CD4-positive, alpha-beta T cell (primary cell): ENCODE data around the gene P2RX4. TPM values are rescaled to one million over a fixed set of nuclear protein-coding genes. Genes with fewer than 3 reads are reported as not detected.

Experiments
- ATAC-seq: fragments of 200-7000 bp; cut with Tn5 transposase; one replicate; pipeline ENCODE4 v1.10.0; 2022; ENCODE audit warnings: mild to moderate bottlenecking; ENCODE audit not compliant: poor library complexity
- CTCF ChIA-PET: fragments of 350-600 bp; sonication (Branson Sonifier 250); formaldehyde crosslinking; loops from one replicate; lab custom pipeline; 2021; ENCODE audit warnings: antibody characterized with exemption, inconsistent platforms; lab: Charles Lee
- POLR2A ChIA-PET: fragments of 350-600 bp; sonication (Branson Sonifier 250); formaldehyde crosslinking; loops from one replicate; lab custom pipeline; 2021; ENCODE audit warnings: antibody characterized with exemption, inconsistent platforms; lab: Charles Lee
- DNase-seq, 14 experiments: peaks; one replicate each; pipeline ENCODE4 v3.0.0-alpha.2; 2013 to 2020; ENCODE audit warnings: mixed read lengths in 2 of 14
- H3K27ac ChIP-seq, 2 donors: one replicate each; pipeline versions ENCODE4 v1.5.1 to v1.7.0; 2013; ENCODE audit warnings: low read length in 2 of 2, low read depth in 1 of 2, mild to moderate bottlenecking in 1 of 2
- H3K27me3 ChIP-seq, 2 experiments: 1 replicate in 1 of 2; 2 replicates in 1 of 2; pipeline versions ENCODE4 v1.6.1 to v1.7.0; 2013; ENCODE audit warnings: low read length in 2 of 2, control low read depth in 1 of 2, mild to moderate bottlenecking in 1 of 2, moderate library complexity in 1 of 2; ENCODE audit not compliant: insufficient read depth in 2 of 2, control insufficient read depth in 1 of 2
- H3K36me3 ChIP-seq: one replicate; pipeline ENCODE4 v1.6.1; 2013; ENCODE audit warnings: low read length, control low read depth; ENCODE audit not compliant: insufficient read depth
- H3K4me1 ChIP-seq: one replicate; pipeline ENCODE4 v1.6.1; 2013; ENCODE audit warnings: low read length, control low read depth; ENCODE audit not compliant: insufficient read depth
- H3K4me3 ChIP-seq: one replicate; pipeline ENCODE4 v1.5.1; 2013; ENCODE audit warnings: mild to moderate bottlenecking, low read length, moderate library complexity
- H3K9me3 ChIP-seq, 2 experiments: 1 replicate in 1 of 2; 2 replicates in 1 of 2; pipeline versions ENCODE4 v1.6.1 to v1.7.0; 2013; ENCODE audit warnings: low read length in 2 of 2, mild to moderate bottlenecking in 2 of 2, control low read depth in 1 of 2, moderate library complexity in 1 of 2; ENCODE audit not compliant: control insufficient read depth in 1 of 2, insufficient read depth in 1 of 2
- H3K27ac Mint-ChIP-seq: one replicate; pipeline ENCODE4 v1.8.0; 2020; ENCODE audit warnings: mixed read lengths
- H3K27me3 Mint-ChIP-seq: one replicate; pipeline ENCODE4 v1.8.0; 2021; ENCODE audit warnings: mixed read lengths
- H3K36me3 Mint-ChIP-seq: one replicate; pipeline ENCODE4 v1.8.0; 2021; ENCODE audit warnings: low read depth, mixed read lengths
- H3K4me1 Mint-ChIP-seq: one replicate; pipeline ENCODE4 v1.8.0; 2021; ENCODE audit warnings: low read depth, mixed read lengths
- H3K4me3 Mint-ChIP-seq: one replicate; pipeline ENCODE4 v1.8.0; 2020; ENCODE audit warnings: mild to moderate bottlenecking, mixed read lengths
- H3K9me3 Mint-ChIP-seq: one replicate; pipeline ENCODE4 v1.8.0; 2020; ENCODE audit warnings: mixed read lengths
- intact Hi-C, 2 experiments: fragments of 100-400 bp; cut with DNase I in 1 of 2; cut with micrococcal nuclease in 1 of 2; formaldehyde crosslinking; loops; one replicate each; pipeline versions ENCODE4 v1.15.1 to v1.9.0; 2023 to 2025; cut with DNase I, micrococcal nuclease
- total RNA-seq, 174 experiments: library from RNA in 2 of 174; stranded (reverse) in 2 of 174; gene quantifications; one replicate each; pipeline ENCODE4 v1.2.3 and lab custom pipeline; 2021 to 2026
- TF ChIP-seq, protein P1 (sequence below): fragments of 200-600 bp; IDR thresholded peaks from one replicate; pipeline ENCODE4 v1.8.0; 2022; ENCODE audit warnings: antibody characterized with exemption, mild to moderate bottlenecking

Gene P2RX4
- total RNA-seq, 2 experiments from 2014 or later, result 36.2 to 37.4 TPM

DNA sequence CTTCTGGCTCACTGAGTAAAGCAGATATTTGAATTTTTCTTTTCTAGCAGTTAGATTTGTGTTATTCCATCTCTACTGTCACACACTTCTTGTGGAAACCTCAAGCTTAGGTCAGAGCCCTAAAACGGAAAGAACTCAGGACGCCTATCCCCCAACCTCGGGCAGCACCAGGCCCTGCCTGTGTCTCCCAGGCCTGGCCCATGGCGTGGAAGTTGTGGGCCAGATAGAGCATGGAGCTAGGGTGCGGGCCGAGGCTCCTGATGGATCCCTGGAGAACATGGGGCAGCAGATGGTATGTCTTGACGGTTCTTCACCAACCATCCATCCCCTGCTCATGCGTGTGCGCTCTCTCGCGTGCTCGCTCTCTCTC lies 20.6 kb downstream of the P2RX4 start:
- Histone ChIP-seq H3K27me3 (no peaks in the 10 kb centered on the region), H3K9me3 (no peaks in the 10 kb centered on the region), H3K4me1 (peaks cover 37% of the 10 kb centered on the region), H3K27ac (no peak overlapping the region), H3K36me3 (peaks cover 60% of the 10 kb centered on the region), H3K4me3 (no peak overlapping the region)
- peak overlapping the region; percentile 55 for H3K27ac Mint-ChIP-seq
- no peak for ATAC-seq
- H3K4me1 Mint-ChIP-seq, result peaks cover 22% of the 10 kb centered on the region
- H3K36me3 Mint-ChIP-seq, result peaks cover 60% of the 10 kb centered on the region
- TF ChIP-seq, protein P1, sequence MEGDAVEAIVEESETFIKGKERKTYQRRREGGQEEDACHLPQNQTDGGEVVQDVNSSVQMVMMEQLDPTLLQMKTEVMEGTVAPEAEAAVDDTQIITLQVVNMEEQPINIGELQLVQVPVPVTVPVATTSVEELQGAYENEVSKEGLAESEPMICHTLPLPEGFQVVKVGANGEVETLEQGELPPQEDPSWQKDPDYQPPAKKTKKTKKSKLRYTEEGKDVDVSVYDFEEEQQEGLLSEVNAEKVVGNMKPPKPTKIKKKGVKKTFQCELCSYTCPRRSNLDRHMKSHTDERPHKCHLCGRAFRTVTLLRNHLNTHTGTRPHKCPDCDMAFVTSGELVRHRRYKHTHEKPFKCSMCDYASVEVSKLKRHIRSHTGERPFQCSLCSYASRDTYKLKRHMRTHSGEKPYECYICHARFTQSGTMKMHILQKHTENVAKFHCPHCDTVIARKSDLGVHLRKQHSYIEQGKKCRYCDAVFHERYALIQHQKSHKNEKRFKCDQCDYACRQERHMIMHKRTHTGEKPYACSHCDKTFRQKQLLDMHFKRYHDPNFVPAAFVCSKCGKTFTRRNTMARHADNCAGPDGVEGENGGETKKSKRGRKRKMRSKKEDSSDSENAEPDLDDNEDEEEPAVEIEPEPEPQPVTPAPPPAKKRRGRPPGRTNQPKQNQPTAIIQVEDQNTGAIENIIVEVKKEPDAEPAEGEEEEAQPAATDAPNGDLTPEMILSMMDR, result no peak
- ChIA-PET CTCF (interaction anchor here (1.4 to 2.3 kb wide), 4 partner anchors 9 to 52 kb away, joined by 4 to 18 read pairs (median 6); partner anchors contain the start of gene P2RX4), POLR2A (interaction anchor here (1.3 kb wide), 1 partner anchor 11 kb away, joined by 8 read pairs; no protein-coding TSS in a partner anchor)
- no peaks in the 10 kb centered on the region for H3K27me3 Mint-ChIP-seq
- no peak for DNase-seq
- no peak overlapping the region for H3K4me3 Mint-ChIP-seq
- intact Hi-C loops, result loop anchor here in 1 of 2 experiments (5.0 kb wide), 2 partner anchors 103 to 173 kb away; no protein-coding TSS in a partner anchor
- H3K9me3 Mint-ChIP-seq, result no peaks in the 10 kb centered on the region

DNA sequence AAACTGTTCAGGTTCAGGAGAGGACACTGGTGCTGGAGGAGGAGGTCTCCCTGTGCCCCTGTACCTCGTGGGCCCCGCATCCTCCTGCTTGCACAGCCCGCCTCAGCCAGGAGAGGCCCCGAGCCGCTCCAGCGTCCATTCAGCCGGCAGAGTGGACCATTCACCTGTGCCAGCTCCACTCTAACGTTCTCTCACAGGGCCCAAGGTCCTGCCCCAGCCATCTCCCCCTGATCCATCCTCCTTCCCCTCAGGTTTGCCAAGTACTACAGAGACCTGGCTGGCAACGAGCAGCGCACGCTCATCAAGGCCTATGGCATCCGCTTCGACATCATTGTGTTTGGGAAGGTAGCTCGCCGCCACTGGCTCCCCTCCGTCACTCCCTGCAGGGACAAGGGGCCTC lies 22.2 kb downstream of the P2RX4 start:
- Mint-ChIP-seq H3K36me3 (peaks cover 60% of the 10 kb centered on the region), H3K4me1 (peaks cover 10% of the 10 kb centered on the region), H3K4me3 (no peak overlapping the region), H3K27ac (no peak overlapping the region), H3K27me3 (no peaks in the 10 kb centered on the region), H3K9me3 (no peaks in the 10 kb centered on the region)
- no peak for DNase-seq
- Histone ChIP-seq H3K9me3 (no peaks in the 10 kb centered on the region), H3K27me3 (no peaks in the 10 kb centered on the region), H3K4me3 (no peak overlapping the region), H3K4me1 (peaks cover 20% of the 10 kb centered on the region), H3K27ac (no peak overlapping the region), H3K36me3 (peaks cover 63% of the 10 kb centered on the region)
- TF ChIP-seq, protein P1, result no peak
- ATAC-seq, result no peak
- CTCF ChIA-PET, result no interaction called here
- POLR2A ChIA-PET, result no interaction called here
- intact Hi-C loops, result loop anchor here in 1 of 2 experiments (5.0 kb wide), 2 partner anchors 105 to 175 kb away; no protein-coding TSS in a partner anchor

DNA sequence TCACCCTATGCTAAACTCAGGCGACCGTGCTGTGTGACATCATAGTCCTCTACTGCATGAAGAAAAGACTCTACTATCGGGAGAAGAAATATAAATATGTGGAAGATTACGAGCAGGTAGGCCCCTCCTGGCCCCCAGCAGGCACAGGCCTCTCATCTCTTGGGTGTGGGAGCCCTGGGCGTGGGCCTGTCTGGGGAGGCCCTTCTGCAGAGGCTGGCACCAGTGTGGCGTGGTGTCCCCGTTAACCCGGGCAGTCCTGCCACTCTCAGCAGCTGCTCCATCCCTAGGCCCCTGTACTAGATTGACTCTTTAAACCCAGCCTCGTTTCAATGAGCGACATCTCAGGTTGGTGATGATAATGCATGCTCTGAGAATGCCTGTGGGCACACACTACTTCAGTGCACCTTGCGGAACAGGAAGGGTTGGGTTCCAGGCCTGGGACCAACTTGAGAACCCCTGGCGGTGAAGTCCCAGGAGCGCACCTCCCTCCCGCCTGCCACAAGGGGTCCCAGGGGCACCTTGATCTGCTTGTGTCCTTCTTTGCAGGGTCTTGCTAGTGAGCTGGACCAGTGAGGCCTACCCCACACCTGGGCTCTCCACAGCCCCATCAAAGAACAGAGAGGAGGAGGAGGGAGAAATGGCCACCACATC lies 23.2 kb downstream of the P2RX4 start:
- Mint-ChIP-seq H3K4me1 (peaks cover 16% of the 10 kb centered on the region), H3K4me3 (no peak overlapping the region), H3K27ac (no peak overlapping the region), H3K9me3 (no peaks in the 10 kb centered on the region), H3K36me3 (peaks cover 60% of the 10 kb centered on the region), H3K27me3 (no peaks in the 10 kb centered on the region)
- no peak overlapping the region for H3K4me3 ChIP-seq
- H3K27me3 ChIP-seq, result no peaks in the 10 kb centered on the region
- intact Hi-C loops, result loop anchor here in 1 of 2 experiments (5.0 kb wide), 2 partner anchors 106 to 176 kb away; no protein-coding TSS in a partner anchor
- peaks cover 59% of the 10 kb centered on the region for H3K36me3 ChIP-seq
- TF ChIP-seq, protein P1, result no peak
- CTCF ChIA-PET, result no interaction called here
- POLR2A ChIA-PET, result no interaction called here
- DNase-seq, result no peak
- peaks cover 13% of the 10 kb centered on the region for H3K4me1 ChIP-seq
- no peaks in the 10 kb centered on the region for H3K9me3 ChIP-seq
- no peak overlapping the region for H3K27ac ChIP-seq
- no peak for ATAC-seq
